Dendritic cell treated with granulocyte-macrophage colony-stimulating factor and Interleukin-4, amounts not matched to agents 40 ng/mL and 50 ng/mL, for 4 days (primary cell): ENCODE results near the gene TYRP1.

Experiments used
- H3K27ac Mint-ChIP-seq: one replicate; pipeline ENCODE4 v1.8.0; 2022; ENCODE audit warnings: mild to moderate bottlenecking, mixed read lengths
- H3K27me3 Mint-ChIP-seq: one replicate; pipeline ENCODE4 v1.8.0; 2022; ENCODE audit warnings: mild to moderate bottlenecking, mixed read lengths
- H3K36me3 Mint-ChIP-seq: one replicate; pipeline ENCODE4 v1.8.0; 2022; ENCODE audit warnings: low read depth, mixed read lengths
- H3K4me1 Mint-ChIP-seq: one replicate; pipeline ENCODE4 v1.8.0; 2022; ENCODE audit warnings: low read depth, mixed read lengths
- H3K4me3 Mint-ChIP-seq: one replicate; pipeline ENCODE4 v1.8.0; 2022; ENCODE audit warnings: mild to moderate bottlenecking, moderate library complexity, mixed read lengths
- H3K9me3 Mint-ChIP-seq: one replicate; pipeline ENCODE4 v1.8.0; 2022; ENCODE audit warnings: mixed read lengths
- intact Hi-C: fragments of 100-400 bp; cut with micrococcal nuclease; formaldehyde crosslinking; loops from one replicate; pipeline ENCODE4 v1.15.0; 2022

The TYRP1 gene

DNA sequence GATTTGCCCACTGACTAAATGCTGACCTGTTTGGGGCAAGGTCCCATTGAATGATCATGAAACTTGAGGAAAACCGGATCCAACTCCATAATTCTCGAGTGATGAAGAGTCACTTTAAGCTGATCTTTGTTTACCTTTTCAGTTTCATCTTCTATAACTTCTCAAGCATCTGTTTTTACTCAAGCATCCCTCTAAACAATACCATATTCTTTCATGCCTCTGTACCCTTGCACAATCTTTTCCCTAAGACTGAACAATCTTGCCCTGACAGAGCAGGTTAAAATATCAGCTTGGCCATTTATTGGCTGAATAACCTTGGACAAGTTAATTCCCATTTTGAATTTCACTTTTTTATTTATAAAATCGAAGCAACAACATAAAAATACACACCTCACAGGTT, 39.8 kb downstream of the TYRP1 start:
- no peaks in the 10 kb centered on the region for H3K9me3 Mint-ChIP-seq
- no peaks in the 10 kb centered on the region for H3K27me3 Mint-ChIP-seq
- no peaks in the 10 kb centered on the region for H3K36me3 Mint-ChIP-seq
- intact Hi-C loops = no loop called here
- no peaks in the 10 kb centered on the region for H3K4me1 Mint-ChIP-seq
- H3K27ac Mint-ChIP-seq = no peak overlapping the region
- H3K4me3 Mint-ChIP-seq = no peak overlapping the region

DNA sequence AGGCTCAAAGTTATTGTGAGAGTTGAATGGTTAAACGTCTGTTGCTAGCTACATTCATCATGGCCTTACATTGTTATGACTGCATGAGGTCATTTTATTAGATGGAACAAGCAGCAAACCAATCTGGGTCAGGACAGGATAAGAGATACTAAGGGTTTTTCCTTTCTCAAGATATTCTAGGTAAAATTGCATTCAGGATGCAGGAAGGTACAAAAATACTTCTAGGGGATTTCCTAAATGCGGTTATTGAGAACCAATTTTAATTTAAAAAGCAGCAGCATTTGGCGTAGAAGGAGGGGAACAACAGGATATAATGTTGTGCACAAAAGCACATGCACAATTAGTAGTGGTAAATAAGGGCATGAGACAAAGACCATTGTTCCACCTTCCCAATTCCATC, 42.5 kb downstream of the TYRP1 start:
- no peak overlapping the region for H3K27ac Mint-ChIP-seq
- H3K27me3 Mint-ChIP-seq = no peaks in the 10 kb centered on the region
- no peaks in the 10 kb centered on the region for H3K9me3 Mint-ChIP-seq
- no peak overlapping the region for H3K4me3 Mint-ChIP-seq
- no peaks in the 10 kb centered on the region for H3K4me1 Mint-ChIP-seq
- no peaks in the 10 kb centered on the region for H3K36me3 Mint-ChIP-seq
- intact Hi-C loops = no loop called here

DNA sequence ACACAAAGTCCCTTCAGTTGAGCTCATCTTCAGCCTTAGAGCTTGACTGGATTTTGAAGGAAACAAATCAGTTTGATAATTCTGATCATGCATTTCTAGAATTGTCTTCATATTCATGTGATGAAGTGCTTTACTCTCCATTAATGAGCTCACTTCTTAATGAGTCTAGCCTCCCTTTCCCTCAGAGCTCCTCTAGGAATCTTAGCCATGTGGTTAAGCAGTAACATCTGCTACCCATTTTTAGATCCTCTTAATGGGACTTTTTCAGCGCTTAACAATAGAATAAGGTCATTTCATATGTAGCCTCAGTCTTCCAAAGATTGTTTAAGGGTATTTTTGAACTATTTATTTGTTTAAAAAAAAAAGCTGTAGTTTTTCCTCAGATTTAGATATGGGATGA, 44.7 kb downstream of the TYRP1 start:
- H3K9me3 Mint-ChIP-seq = no peaks in the 10 kb centered on the region
- no peaks in the 10 kb centered on the region for H3K36me3 Mint-ChIP-seq
- H3K27ac Mint-ChIP-seq = no peak overlapping the region
- no peaks in the 10 kb centered on the region for H3K4me1 Mint-ChIP-seq
- intact Hi-C loops = no loop called here
- H3K27me3 Mint-ChIP-seq = no peaks in the 10 kb centered on the region
- H3K4me3 Mint-ChIP-seq = no peak overlapping the region

- Mint-ChIP-seq H3K27me3 (no peaks in the 10 kb centered on the region), H3K9me3 (no peaks in the 10 kb centered on the region), H3K27ac (no peak overlapping the region), H3K4me1 (no peaks in the 10 kb centered on the region), H3K4me3 (no peak overlapping the region), H3K36me3 (no peaks in the 10 kb centered on the region)
- intact Hi-C loops = no loop called here
These were observed 45.9 kb downstream of the TYRP1 start for GRCh38 chr9:12739014-12739652.

DNA sequence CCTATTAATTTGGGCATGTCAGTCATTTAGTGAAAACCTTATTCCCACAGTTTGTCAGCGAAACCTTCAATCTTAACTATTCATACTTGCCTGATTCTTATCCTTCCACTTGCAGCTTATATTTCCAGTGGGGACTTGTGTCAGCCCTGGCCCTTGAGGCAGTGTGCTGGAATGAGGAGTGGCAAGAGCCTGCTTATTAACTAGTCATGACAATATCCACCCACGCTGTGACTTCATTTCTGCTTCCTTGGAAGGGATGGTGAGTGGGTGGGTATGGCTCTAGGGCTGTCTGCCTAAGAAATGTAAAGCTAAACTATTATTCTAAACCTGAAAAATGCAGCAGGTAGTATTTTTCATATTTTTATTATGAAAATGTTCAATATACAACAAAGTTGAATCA, 47.7 kb downstream of the TYRP1 start:
- Mint-ChIP-seq H3K27me3 (no peaks in the 10 kb centered on the region), H3K4me1 (no peaks in the 10 kb centered on the region), H3K9me3 (no peaks in the 10 kb centered on the region), H3K27ac (no peak overlapping the region), H3K36me3 (no peaks in the 10 kb centered on the region), H3K4me3 (no peak overlapping the region)
- intact Hi-C loops = no loop called here

DNA sequence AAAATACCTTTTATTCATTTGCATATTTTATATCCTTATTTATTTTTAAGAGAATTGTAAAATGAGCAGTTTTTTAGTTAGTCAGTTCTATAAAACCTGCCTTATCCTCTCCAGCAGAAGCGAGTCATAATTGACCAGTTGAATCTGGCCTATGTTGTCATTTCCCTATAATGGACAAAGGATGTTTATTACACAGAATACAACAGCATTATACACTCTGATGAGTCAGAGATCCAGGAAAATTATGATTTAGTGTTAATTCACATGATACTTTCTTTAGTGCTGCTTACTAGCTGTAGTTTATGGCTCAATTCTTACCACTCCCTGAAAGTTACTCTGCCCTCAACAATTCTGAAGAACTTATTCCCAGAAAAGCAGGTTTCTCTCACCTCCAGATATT, 54.8 kb downstream of the TYRP1 start:
- Mint-ChIP-seq H3K9me3 (no peaks in the 10 kb centered on the region), H3K36me3 (no peaks in the 10 kb centered on the region), H3K27ac (no peak overlapping the region), H3K27me3 (no peaks in the 10 kb centered on the region), H3K4me3 (no peak overlapping the region), H3K4me1 (no peaks in the 10 kb centered on the region)
- intact Hi-C loops = no loop called here

- Mint-ChIP-seq H3K4me3 (no peak overlapping the region), H3K4me1 (no peaks in the 10 kb centered on the region), H3K27me3 (no peaks in the 10 kb centered on the region), H3K36me3 (no peaks in the 10 kb centered on the region), H3K27ac (no peak overlapping the region), H3K9me3 (no peaks in the 10 kb centered on the region)
- intact Hi-C loops = no loop called here
These were observed 55.8 kb downstream of the TYRP1 start for GRCh38 chr9:12748954-12749353.

GRCh38 chr9:12753931-12754330, 60.7 kb downstream of the TYRP1 start:
- H3K36me3 Mint-ChIP-seq = no peaks in the 10 kb centered on the region
- no peak overlapping the region for H3K4me3 Mint-ChIP-seq
- H3K27ac Mint-ChIP-seq = no peak overlapping the region
- H3K27me3 Mint-ChIP-seq = no peaks in the 10 kb centered on the region
- H3K4me1 Mint-ChIP-seq = no peaks in the 10 kb centered on the region
- intact Hi-C loops = no loop called here
- H3K9me3 Mint-ChIP-seq = no peaks in the 10 kb centered on the region

DNA sequence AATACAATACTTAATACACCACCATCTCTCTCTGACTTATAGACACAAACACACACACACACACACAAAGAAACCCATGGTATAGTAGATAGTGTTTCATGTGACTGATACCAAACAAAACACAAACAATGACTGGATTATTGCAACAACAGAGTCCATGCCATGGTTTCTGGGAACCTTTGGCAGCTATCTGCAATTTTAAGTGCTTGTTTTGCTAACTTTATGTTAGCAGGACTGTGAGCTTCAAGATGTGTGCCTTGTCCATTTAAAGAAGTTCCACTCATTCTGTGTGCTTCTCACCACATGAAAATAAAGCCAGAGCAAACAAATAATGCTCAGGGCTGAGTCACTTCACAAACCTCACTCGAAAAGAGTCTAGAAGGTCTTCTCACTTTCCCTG, 66.6 kb downstream of the TYRP1 start:
- Mint-ChIP-seq H3K36me3 (no peaks in the 10 kb centered on the region), H3K4me3 (no peak overlapping the region), H3K27me3 (no peaks in the 10 kb centered on the region), H3K27ac (no peak overlapping the region), H3K4me1 (no peaks in the 10 kb centered on the region), H3K9me3 (no peaks in the 10 kb centered on the region)
- intact Hi-C loops = no loop called here
